Activated CD4-positive, alpha-beta T cell treated with anti-CD3 and anti-CD28 coated beads, Interleukin-2, Interleukin-4, amounts not matched to agents 100 ng/mL and 50 ng/mL, durations not matched to agents 16 hours and 8 hours (primary cell): ENCODE data around the gene IFI44.
A peak's percentile ranks its signal among the peaks of the same experiment; 100 is the strongest.

Source experiments
- DNase-seq: peaks from one replicate; pipeline ENCODE4 v3.0.0-alpha.2; 2020; ENCODE audit warnings: low spot score

The IFI44 gene, protein sequence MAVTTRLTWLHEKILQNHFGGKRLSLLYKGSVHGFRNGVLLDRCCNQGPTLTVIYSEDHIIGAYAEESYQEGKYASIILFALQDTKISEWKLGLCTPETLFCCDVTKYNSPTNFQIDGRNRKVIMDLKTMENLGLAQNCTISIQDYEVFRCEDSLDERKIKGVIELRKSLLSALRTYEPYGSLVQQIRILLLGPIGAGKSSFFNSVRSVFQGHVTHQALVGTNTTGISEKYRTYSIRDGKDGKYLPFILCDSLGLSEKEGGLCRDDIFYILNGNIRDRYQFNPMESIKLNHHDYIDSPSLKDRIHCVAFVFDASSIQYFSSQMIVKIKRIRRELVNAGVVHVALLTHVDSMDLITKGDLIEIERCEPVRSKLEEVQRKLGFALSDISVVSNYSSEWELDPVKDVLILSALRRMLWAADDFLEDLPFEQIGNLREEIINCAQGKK

DNA sequence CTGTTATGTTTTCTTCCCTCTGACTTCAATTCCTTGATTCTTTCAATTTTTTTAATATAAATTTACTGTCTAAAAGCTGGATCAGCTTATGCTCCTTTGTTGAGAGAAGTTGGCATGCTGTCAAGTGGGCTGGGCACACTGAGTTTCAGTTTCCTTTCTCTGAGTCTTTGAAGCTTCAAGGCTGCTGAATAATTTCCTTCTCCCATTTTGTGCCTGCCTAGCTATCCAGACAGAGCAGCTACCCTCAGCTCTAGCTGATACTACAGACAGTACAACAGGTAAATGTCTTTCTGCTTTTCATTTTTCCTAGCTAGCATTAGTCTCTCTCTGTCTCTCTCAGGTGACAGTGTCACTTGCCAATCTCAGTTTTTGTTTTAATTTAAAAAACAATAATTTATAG is at the start of gene IFI44:
Gene IFI44 (plus strand): TSS at position 204 of the 400 bp plus-strand sequence. CDS start 365 bp downstream, outside the sequence.
- peak; percentile 73 for DNase-seq

DNA sequence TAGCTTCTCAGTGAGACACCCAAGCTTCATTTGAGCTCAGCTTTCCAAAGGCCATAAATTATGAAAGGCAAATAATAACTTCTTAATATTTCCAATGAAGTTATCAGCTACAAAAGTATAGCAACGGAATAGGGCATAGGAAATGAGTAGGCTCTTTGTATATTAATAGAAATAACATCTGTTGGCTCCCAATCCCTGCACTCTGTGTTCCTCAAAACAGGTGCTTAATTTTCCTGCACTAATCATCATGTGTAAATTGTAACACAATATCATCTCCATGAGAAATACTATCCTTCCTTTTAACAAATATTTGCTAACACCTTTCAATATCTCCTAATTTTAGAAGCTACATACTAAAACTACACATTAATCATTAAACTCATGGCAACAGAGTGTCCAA is 48.6 kb upstream of the IFI44 start:
- DNase-seq: no peak

DNA sequence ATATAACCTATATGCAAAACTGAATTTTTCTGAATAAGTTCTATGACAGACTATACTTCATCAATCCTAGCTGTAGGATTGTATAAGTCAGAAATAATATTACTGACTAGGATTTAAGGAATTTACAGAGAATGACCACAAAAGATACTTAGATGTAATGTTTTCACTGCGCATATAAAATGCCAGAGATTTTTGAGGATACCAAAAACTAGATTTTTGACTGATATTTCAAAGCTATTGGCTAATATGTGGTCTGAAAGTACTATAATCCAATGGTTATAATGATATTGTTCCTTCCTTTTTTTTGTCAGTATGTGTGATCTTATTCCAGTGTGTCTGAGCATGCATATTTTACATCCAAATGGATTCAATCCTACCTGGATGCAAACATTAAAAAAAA is 46.4 kb upstream of the IFI44 start:
- no peak for DNase-seq

DNA sequence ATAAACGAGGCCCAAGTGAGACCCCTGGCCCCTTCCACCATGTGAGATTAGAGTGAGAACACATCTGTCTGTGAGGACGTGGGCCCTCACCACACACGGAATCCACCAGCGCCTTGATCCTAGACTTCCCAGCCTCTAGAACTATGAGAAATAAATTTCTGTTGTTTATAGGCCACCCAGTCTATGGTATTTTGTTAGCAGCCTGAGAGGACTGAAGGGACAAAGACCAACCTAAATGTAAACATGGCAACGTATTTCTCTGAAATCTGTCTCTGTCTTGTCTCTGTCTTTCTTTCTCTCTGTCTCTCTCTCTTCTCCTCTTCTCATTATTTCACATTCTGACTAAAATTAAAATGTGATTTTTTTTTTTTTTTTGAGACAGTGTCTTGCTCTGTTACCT is 45.0 kb upstream of the IFI44 start:
- DNase-seq: no peak

DNA sequence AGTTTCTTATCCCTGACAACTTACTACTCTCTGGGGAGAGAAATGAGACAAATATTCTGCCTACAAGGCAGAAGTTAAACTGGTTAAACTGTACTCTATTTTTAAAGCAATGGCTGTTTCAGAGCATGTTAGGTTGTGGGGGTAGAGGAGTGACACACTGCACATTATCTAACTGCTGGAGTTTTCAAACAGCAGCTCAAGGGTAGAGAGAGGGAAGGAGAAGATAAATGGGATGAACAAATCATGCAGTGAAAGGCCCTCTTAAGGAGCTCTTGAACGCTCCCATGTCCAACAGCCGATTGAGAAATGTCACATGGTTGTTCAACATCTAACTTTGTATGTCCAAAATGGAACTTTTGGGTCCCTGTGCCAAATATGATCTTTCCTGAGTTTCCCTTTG is 43.4 kb upstream of the IFI44 start:
- no peak for DNase-seq

DNA sequence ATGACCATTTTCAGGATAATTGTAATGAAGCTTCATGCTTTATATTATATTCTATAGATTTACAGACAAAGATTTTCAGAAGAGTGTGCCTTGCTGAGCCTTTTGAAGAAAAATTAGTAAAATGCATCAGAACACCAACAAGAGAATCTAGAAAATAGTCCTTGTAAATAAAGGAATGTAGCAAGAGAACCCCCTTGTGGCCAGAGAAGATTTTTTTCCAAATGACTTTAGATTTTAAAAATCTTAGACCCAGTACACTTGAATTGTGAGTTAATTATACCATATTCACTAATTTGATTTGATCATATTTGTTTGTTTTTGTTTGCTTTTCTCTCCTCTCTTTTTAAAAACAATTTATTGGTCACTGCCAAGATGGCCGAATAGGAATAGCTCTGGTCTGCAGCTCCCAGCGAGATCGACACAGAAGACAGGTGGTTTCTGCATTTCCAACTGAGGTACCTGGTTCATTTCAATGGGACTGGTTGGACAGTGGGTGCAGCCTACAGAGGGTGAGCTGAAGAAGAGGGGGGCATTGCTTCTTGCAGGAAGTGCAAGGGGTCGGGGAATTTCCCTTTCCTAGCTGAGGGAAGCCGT is 42.2 kb upstream of the IFI44 start:
- no peak for DNase-seq

DNA sequence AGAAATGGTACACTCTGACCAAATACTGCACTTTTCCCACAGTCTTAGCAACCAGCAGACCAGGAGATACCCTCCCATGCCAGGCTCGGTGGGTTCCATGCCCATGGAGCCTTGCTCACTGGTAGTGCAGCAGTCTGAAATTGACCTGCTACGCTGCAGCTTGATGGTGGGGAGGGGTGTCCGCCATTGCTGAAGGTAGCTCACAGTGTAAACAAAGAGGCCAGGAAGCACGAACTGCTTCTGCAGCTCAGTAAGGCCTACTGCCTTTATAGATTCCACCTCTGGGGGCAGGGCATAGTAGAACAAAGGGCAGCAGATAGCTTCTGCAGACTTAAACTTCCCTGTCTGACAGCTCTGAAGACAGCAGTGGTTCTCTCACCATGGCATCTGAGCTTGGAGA is 41.7 kb upstream of the IFI44 start:
- DNase-seq: no peak

DNA sequence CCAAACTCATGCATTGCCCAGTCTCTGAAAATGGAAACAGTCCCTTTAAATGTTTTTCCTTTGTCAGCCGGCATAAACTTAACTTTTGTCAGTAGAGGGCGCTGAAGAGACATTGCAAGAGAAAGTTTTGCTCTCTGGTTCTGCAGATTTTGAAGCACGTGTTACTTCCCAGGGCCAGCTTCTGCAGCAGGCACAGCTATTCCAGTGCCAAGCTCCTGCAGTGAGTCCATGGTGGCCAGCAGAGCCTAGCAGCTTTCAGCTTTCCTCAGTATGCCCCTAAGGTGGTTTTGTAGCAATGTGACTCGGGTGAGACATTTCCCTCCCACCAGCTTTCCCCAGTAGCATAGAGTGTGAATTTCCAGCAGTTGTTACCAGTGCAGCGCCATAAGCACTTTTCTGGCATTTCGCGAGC is 32.0 kb upstream of the IFI44 start:
- DNase-seq: peak; percentile 84

DNA sequence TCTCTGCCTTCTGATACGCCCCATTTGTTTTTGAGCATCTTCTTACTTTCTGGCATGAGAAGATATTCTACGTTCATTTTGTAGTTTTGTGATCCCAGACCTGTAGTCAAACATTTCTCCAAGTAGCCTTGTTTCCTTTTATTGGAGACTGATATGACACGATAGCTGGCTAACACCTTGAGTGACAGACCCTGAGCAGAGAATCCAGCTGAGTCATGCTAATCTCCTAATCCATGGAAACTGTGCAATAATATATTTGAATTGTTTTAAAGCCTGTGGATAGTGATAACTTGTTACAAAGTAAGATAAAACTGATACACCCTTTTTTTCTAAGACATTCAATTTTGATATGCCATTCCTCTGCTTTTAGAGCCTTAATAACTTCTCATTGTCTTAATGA is 30.6 kb upstream of the IFI44 start:
- no peak for DNase-seq

DNA sequence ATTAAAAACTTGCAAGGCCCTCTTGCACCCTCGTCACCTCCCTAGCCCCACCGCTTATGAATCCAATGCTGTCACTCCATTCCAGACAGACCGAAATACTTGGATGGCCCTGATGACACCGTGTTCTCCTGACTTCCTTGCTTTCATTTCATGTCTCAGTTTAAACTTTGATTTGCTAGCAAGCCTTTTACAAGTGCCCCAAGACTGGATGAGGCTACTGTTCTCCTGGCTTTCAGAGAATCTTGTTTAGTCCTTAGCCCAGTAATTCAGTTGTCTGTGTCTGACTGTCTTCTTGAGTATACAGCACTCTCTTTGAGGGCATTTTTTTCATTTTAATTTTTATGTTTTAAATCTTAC is 30.2 kb upstream of the IFI44 start:
- no peak for DNase-seq

DNA sequence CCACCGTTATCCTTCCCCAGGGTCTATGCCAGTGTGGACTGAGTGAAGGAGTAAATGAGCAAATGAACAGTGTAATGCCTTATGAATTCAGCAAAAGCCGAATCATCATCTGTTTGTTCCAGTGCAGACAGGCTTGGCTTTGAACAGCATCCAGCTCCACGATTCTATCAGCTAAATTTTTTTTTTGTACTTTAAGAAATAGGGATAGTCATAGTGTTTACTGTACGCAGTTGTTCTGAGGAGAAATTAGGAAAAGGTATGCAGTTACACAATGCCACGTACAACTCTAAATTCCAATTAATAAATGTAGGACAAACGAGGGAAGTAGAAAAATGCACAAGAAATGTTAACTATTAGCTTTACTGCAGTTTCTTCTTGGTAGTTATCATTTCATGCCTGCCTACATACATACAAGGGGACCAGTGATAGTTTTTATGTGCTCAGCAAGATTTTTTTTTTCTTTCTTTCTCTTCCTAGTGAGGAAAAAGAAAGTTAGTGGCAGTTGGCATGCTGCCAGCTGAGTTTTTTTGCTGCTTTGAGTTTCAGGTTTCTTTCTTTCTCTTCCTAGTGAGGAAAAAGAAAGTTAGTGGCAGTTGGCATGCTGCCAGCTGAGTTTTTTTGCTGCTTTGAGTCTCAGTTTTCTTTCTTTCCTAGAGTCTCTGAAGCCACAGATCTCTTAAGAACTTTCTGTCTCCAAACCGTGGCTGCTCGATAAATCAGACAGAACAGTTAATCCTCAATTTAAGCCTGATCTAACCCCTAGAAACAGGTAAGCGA is 29.6 kb upstream of the IFI44 start, which contains the start of gene IFI44L:
Gene IFI44L (plus strand): TSS at position 646 of the 777 bp plus-strand sequence. CDS start 7,468 bp downstream, outside the sequence.
- DNase-seq: peak; percentile 36

DNA sequence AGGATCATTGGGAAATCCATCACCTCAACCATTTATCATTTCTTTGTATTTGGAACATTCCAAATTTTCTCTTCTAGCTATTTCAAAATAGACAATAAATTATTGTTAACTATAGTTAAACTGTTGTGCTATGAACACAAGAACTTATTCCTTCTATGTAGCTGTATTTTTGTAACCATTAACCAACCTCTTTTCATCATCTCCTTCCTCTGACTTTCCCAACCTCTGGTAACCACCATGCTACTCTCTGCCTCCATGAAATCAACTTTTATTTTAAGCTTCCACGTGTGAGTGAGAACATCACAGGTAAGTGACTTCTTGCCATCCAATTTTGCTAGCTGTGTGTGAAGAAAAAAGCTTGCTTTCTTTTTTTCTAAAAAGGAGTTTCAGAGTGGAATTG is 29.0 kb upstream of the IFI44 start:
- no peak for DNase-seq

DNA sequence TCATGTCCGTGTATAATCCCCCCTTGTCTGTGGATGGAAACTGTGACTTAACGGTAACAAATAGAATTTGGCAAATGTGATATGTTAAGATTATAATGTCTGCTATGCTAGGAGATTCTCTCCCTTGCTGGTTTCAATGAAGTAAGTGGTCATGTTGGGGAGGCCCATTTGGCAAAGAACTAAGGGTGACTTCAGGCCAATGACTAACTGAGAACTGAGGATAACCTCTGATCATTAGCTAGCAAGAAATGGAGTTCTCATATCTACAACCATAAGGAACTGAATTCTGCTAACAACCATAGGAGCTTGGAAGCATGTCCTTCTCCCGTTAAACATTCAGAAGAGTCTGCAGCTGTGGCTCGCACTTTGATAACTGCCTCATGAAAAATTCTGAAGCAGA is 27.1 kb upstream of the IFI44 start:
- no peak for DNase-seq

DNA sequence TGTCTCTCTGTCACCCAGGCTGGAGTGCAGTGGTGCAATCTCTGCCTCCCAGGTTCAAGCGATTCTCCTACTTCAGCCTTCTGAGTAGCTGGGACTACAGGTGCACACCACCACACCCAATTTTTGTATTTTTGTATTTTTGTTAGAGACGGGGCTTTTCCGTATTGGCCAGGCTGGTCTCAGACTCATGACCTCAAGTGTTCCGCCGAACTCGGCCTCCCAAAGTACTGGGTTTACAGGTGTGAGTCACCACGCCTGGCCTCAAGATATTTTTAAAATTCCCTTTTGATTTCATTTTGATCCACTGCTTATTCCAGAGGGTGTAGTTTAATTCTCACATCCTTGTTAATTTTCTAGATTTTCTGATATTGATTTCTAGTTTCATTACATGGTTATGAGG is 25.6 kb upstream of the IFI44 start:
- DNase-seq: no peak

DNA sequence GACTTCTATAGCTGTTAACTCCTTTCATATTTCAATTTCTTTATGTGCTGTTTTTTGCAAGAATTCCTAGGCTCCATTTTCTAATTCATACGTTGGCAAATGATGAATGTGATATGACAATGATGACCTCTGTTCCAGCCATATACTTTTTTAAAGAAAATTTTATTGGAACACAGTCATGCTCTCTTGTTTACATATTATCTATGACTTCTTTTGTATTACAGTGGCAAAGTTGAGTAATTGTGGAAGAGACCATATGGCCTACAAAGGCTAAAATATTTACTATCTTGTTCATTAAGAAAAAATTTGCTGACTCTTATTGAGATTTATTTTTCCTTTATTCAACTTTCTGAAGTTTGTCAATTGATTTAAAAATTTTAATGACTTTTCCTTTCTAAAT is 22.3 kb upstream of the IFI44 start:
- no peak for DNase-seq

DNA sequence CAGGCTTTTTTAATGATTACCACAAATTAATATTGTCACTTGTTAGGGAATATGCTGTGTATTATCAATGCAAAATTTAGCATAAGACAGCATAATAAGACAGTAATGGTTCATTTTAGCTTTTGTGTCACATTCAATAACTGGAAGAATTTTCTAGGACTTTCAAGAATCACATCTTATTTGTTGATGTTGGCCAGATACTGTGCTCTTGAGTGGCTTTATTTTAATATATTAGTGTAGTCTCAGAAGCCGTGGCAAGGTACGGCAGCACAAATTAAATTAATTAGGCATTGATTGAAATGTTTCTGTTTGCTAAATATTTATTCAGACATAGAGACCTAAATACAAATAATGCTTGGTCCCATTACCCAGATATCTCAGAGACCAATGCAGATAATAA is 19.0 kb upstream of the IFI44 start:
- DNase-seq: no peak

DNA sequence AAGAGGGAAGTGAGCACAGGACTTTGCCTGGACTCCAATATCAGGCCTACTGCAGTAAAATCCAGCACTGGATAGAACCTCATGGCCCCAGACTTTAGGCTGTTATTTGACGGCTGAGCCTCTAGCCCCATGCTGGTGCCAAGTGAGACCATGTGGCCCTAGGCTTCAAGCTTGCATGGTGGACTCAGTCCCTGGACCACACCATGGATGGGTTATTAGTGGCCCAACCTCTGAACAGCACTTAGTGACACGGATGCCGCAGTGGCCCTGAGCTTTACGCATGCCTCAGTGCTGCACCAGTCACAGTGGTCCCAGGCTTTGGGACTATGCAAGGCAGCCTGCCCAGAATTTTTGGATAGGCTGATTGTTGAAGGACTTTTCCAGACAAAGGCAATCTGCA is 16.4 kb upstream of the IFI44 start:
- no peak for DNase-seq

DNA sequence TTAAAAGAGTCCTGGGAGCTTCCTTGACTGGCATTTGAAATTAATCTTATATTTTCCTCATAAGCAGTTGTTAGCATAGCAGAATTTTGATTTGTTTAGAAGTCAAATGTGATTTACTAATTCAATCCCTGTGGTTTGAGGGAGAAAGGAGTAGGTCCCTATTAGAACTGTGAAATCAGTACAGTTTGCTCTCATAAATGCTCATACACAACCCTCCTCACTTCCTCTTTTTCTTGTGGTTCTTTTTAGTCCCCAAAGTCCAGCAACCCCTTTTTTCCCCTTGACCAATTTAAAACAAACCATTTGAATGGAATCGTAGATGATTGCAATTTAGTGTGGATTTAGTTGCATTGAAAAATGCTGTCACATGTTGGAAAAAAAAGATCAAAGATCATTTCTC is 9.2 kb upstream of the IFI44 start:
- no peak for DNase-seq

DNA sequence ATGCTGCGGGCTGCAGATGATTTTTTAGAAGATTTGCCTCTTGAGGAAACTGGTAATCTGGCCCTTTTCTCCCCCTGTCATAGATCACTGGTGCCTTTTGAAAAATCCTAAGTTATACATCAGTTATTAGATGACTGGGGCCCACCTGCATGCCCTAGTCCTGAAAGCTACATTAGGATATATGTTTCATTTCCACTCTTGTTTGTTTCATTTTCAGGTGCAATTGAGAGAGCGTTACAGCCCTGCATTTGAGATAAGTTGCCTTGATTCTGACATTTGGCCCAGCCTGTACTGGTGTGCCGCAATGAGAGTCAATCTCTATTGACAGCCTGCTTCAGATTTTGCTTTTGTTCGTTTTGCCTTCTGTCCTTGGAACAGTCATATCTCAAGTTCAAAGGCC is 8.1 kb upstream of the IFI44 start:
- no peak for DNase-seq

DNA sequence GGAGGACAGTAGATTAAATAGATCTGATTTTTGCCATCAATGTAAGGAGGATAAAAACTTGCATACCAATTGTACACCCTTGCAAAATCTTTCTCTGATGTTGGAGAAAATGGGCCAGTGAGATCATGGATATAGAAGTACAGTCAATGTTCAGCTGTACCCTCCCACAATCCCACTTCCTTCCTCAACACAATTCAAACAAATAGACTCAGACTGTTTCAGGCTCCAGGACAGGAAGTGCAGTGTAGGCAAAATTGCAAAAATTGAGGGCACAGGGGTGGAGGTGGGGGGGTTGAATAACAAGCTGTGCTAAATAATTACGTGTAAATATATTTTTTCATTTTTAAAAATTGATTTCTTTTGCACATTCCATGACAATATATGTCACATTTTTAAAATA is 3.9 kb upstream of the IFI44 start:
- no peak for DNase-seq

DNA sequence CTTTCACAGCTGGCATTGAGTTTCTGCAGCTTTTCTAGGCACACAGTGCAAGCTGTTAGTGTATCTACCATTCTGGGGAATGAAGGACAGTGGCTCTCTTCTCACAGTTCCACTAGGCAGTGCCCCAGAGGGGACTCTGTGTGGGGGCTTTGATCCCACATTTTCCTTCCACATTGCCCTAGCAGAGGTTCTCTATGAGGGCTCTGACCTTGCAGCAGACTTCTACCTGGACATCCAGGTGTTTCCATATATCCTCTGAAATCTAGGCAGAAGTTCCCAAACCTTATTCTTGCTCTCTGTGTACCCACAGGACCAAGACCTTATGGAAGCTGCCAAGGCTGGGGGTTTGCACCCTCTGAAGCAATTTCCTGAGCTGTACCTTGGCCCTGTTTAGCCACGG is 2.4 kb upstream of the IFI44 start:
- DNase-seq: no peak

DNA sequence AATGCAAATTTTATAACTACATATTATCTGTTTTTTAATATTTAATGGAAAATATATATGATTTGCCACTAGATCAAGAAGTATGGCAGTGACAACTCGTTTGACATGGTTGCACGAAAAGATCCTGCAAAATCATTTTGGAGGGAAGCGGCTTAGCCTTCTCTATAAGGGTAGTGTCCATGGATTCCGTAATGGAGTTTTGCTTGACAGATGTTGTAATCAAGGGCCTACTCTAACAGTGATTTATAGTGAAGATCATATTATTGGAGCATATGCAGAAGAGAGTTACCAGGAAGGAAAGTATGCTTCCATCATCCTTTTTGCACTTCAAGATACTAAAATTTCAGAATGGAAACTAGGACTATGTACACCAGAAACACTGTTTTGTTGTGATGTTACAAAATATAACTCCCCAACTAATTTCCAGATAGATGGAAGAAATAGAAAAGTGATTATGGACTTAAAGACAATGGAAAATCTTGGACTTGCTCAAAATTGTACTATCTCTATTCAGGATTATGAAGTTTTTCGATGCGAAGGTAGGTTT is 556 bp downstream of the IFI44 start:
- DNase-seq: no peak

DNA sequence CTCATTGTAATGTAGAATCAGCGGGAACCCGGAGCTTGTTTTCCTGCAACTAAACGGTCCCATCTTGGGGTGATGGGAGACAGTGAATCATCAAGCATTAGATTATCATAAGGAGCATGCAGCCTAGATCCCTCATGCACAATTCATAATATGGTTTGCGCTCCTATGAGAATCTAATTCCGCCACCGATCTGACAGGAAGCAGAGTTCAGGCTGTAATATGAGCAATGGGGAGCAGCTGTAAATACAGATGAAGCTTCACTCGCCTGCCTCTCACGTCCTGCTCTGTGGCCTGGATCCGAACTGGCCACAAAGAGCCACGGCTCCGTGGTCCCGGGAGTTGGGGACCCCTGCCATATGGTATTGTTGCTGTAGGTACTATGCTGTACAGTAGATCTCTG is 1.6 kb downstream of the IFI44 start:
- peak; percentile 17 for DNase-seq
